Fibroblast of lung (primary cell): ENCODE data around the gene CYGB. TPM values are rescaled to one million over a fixed set of nuclear protein-coding genes. Genes with fewer than 3 reads are reported as not detected.
"Not testable (repeated sequence)": the region's sequence is repeated elsewhere in the genome, so short reads cannot be mapped to it uniquely, and the experiment has no call there.

Experiments used
- DNase-seq, 2 donors: peaks; one replicate each; pipeline versions ENCODE4 v3.0.0 to v3.0.0-alpha.2; 2010; ENCODE audit warnings: low read depth in 2 of 2
- H2AFZ ChIP-seq: 2 replicates; pipeline ENCODE4 v1.5.1; 2012; ENCODE audit warnings: low read length, control low read depth, inconsistent platforms
- H3K27ac ChIP-seq: 2 replicates; pipeline ENCODE4 v1.5.1; 2011; ENCODE audit warnings: low read length, control low read depth; ENCODE audit not compliant: insufficient read depth
- H3K27me3 ChIP-seq: 2 replicates; pipeline ENCODE4 v1.5.1; 2011; ENCODE audit warnings: mild to moderate bottlenecking, low read length; ENCODE audit not compliant: control insufficient read depth, insufficient read depth
- H3K36me3 ChIP-seq: 2 replicates; pipeline ENCODE4 v1.5.1; 2011; ENCODE audit warnings: low read length; ENCODE audit not compliant: control insufficient read depth, insufficient read depth
- H3K4me1 ChIP-seq: 2 replicates; pipeline ENCODE4 v1.5.1; 2011; ENCODE audit warnings: low read length; ENCODE audit not compliant: control insufficient read depth, insufficient read depth; ENCODE audit errors: extremely low read depth
- H3K4me2 ChIP-seq: 2 replicates; pipeline ENCODE4 v1.5.1; 2011; ENCODE audit warnings: low read length, control low read depth; ENCODE audit not compliant: insufficient read depth; ENCODE audit errors: extremely low read depth
- H3K4me3 ChIP-seq, 4 experiments: fragments of 200-600 bp in 1 of 4; sonication (generic) in 1 of 4; replicated peaks in 1 of 4; 2 replicates each; pipeline ENCODE4 v1.5.1; 2011 to 2016; ENCODE audit warnings: low read length in 4 of 4, low read depth in 3 of 4, mild to moderate bottlenecking in 3 of 4, control low read depth in 2 of 4, inconsistent platforms in 1 of 4, mixed read lengths in 1 of 4; ENCODE audit not compliant: insufficient read depth in 1 of 4; ENCODE audit errors: control extremely low read depth in 1 of 4
- H3K79me2 ChIP-seq: 2 replicates; pipeline ENCODE4 v1.5.1; 2012; ENCODE audit warnings: mild to moderate bottlenecking, low read length, inconsistent platforms; ENCODE audit not compliant: control insufficient read depth, insufficient read depth
- H3K9ac ChIP-seq: 2 replicates; pipeline ENCODE4 v1.5.1; 2011; ENCODE audit warnings: mild to moderate bottlenecking, low read length, control low read depth; ENCODE audit not compliant: insufficient read depth
- H3K9me3 ChIP-seq: 2 replicates; pipeline ENCODE4 v1.5.1; 2012; ENCODE audit warnings: low read depth, low read length; ENCODE audit not compliant: control insufficient read depth, insufficient read depth
- H4K20me1 ChIP-seq: 2 replicates; pipeline ENCODE4 v1.5.1; 2011; ENCODE audit warnings: low read length; ENCODE audit not compliant: control insufficient read depth, insufficient read depth; ENCODE audit errors: extremely low read depth
- CTCF ChIP-seq, 2 donors: IDR thresholded peaks in 1 of 2; conservative IDR thresholded peaks in 1 of 2; 1 replicate in 1 of 2; 2 replicates in 1 of 2; pipeline ENCODE4 v1.5.1; 2011 to 2012; ENCODE audit warnings: low read length in 2 of 2, control low read depth in 1 of 2, inconsistent platforms in 1 of 2, low read depth in 1 of 2, mild to moderate bottlenecking in 1 of 2
- EZH2 ChIP-seq: IDR thresholded peaks from 2 replicates; pipeline ENCODE4 v1.5.1; 2012; ENCODE audit warnings: low read length, control low read depth, mild to moderate bottlenecking; ENCODE audit errors: missing control alignments
- polyA plus RNA-seq, 2 donors: library from polyadenylated mRNA; depleted of rRNA in 1 of 2; stranded (reverse) in 1 of 2; unstranded in 1 of 2; fragments of >200 nt; gene quantifications; 2 replicates each; pipeline ENCODE4 v1.2.1, GENCODE V29; 2011 to 2012; ENCODE audit warnings: missing spikeins in 1 of 2
- total RNA-seq: library from RNA; depleted of rRNA; stranded (reverse); fragments of >200 nt; gene quantifications from 2 replicates; pipeline ENCODE4 v1.2.1, GENCODE V29; 2014

CYGB gene
- total and polyA plus RNA-seq, 2 donors (not counting 1 experiment from before 2014, with no cell fraction given): 10.0 to 12.4 TPM

GRCh38 chr17:76561332-76561731 lies 23.8 kb upstream of the CYGB start:
- Histone ChIP-seq H3K27ac (peak overlapping the region; percentile 46), H3K4me1 (peaks cover 17% of the 10 kb centered on the region), H3K4me2 (peak overlapping the region; percentile 75), H2AFZ (no peak overlapping the region), H3K4me3 (peak overlapping the region; percentile 12 to 42 (median 20)), H3K36me3 (no peaks in the 10 kb centered on the region), H3K9ac (no peak overlapping the region), H3K27me3 (no peaks in the 10 kb centered on the region), H4K20me1 (no peaks in the 10 kb centered on the region), H3K79me2 (peaks cover 41% of the 10 kb centered on the region), H3K9me3 (no peaks in the 10 kb centered on the region)
- TF ChIP-seq EZH2 (no peak), CTCF (conservative IDR thresholded peaks at IDR 0.05 in 1 of 2, IDR thresholded peaks at IDR 0.05 in 1 of 2; ENCODE audit: low read depth in 1 of 2, low read length in 2 of 2) (no peak)
- DNase-seq: no peak

GRCh38 chr17:76560877-76561221 lies 23.3 kb upstream of the CYGB start:
- peaks cover 41% of the 10 kb centered on the region for H3K79me2 ChIP-seq
- H2AFZ ChIP-seq: no peak overlapping the region
- peak overlapping the region; percentile 75 for H3K4me2 ChIP-seq
- H3K27ac ChIP-seq: peak overlapping the region; percentile 46
- H3K4me1 ChIP-seq: peaks cover 17% of the 10 kb centered on the region
- H3K36me3 ChIP-seq: no peaks in the 10 kb centered on the region
- no peaks in the 10 kb centered on the region for H3K27me3 ChIP-seq
- no peaks in the 10 kb centered on the region for H4K20me1 ChIP-seq
- peak overlapping the region; percentile 6 to 42 (median 20) for H3K4me3 ChIP-seq
- H3K9ac ChIP-seq: no peak overlapping the region
- no peak for DNase-seq
- TF ChIP-seq EZH2 (no peak), CTCF (conservative IDR thresholded peaks at IDR 0.05 in 1 of 2, IDR thresholded peaks at IDR 0.05 in 1 of 2; ENCODE audit: low read depth in 1 of 2, low read length in 2 of 2) (no peak)
- no peaks in the 10 kb centered on the region for H3K9me3 ChIP-seq

- peaks cover 41% of the 10 kb centered on the region for H3K79me2 ChIP-seq
- no peak overlapping the region for H3K27ac ChIP-seq
- TF ChIP-seq EZH2 (no peak), CTCF (conservative IDR thresholded peaks at IDR 0.05 in 1 of 2, IDR thresholded peaks at IDR 0.05 in 1 of 2; ENCODE audit: low read depth in 1 of 2, low read length in 2 of 2) (no peak)
- H3K4me1 ChIP-seq: peaks cover 17% of the 10 kb centered on the region
- no peak overlapping the region for H2AFZ ChIP-seq
- peak overlapping the region in 2 of 4 experiments; percentile 32 to 87 for H3K4me3 ChIP-seq
- no peak overlapping the region for H3K9ac ChIP-seq
- peak overlapping the region; percentile 62 for H3K4me2 ChIP-seq
- no peaks in the 10 kb centered on the region for H3K36me3 ChIP-seq
- H4K20me1 ChIP-seq: no peaks in the 10 kb centered on the region
- DNase-seq: no peak
- H3K27me3 ChIP-seq: no peaks in the 10 kb centered on the region
- no peaks in the 10 kb centered on the region for H3K9me3 ChIP-seq
These were observed 22.7 kb upstream of the CYGB start for GRCh38 chr17:76560036-76560876.

- peak overlapping the region; percentile 99 for H3K4me2 ChIP-seq
- not testable (repeated sequence) for H3K9me3 ChIP-seq, H3K9ac ChIP-seq, DNase-seq, H2AFZ ChIP-seq, H4K20me1 ChIP-seq, H3K36me3 ChIP-seq, H3K27me3 ChIP-seq, H3K27ac ChIP-seq
- peak overlapping the region; percentile 80 to 99 (median 84) for H3K4me3 ChIP-seq
- H3K4me1 ChIP-seq: peaks cover 17% of the 10 kb centered on the region
- peaks cover 41% of the 10 kb centered on the region for H3K79me2 ChIP-seq
These were observed 22.0 kb upstream of the CYGB start for GRCh38 chr17:76559460-76559859.
